GM12872 (cell line): ENCODE measurements around the gene ST7.

Experiments
- CTCF ChIP-seq: IDR thresholded peaks from 3 replicates; pipeline ENCODE4 v1.5.1; 2011; ENCODE audit warnings: low read depth, mild to moderate bottlenecking, low read length, moderate library complexity; ENCODE audit not compliant: insufficient read depth

ST7 gene

DNA sequence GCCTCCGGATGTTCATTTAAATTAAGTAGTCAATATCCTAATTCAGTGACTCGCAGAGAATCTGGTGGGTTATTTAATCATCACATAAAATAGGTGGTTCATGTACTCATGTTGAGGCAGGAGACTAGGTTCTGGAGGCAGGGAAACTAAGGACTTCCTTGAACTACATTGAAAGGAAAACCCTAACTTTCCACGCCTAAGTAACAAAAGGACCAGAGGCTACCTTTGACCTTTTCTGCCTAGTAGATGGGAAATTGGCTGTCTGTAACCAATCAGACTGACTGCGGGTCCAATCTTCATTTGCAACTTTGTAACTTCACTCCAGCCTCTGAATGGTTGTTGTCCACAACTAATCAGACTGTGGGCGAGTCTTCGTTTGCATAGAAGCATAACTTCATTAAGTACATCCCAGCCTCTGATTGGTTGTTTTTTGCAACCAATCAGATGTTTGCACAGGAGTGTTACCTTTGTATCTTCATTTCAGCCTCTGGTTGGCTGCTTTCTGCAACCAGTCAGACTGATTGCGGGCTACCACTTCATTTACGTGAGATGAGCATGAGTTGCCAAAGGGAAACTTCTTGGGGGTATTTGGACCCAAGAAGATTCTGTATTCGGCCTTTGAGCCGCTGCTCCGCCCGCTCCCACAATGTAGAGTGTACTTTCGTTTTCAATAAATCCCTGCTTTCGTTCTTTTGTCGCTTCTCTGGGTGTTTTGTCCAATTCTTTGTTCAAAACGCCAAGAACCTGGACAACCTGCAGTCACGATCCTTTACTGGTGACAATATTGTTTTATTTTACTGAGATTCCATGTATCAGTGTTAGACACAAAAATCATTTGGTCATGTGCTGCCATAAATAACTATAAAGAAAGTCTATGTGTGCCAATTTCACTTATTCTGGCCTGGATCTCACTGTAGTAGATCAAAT, 1.7 kb upstream of the ST7 start:
- no peak for TF ChIP-seq CTCF

DNA sequence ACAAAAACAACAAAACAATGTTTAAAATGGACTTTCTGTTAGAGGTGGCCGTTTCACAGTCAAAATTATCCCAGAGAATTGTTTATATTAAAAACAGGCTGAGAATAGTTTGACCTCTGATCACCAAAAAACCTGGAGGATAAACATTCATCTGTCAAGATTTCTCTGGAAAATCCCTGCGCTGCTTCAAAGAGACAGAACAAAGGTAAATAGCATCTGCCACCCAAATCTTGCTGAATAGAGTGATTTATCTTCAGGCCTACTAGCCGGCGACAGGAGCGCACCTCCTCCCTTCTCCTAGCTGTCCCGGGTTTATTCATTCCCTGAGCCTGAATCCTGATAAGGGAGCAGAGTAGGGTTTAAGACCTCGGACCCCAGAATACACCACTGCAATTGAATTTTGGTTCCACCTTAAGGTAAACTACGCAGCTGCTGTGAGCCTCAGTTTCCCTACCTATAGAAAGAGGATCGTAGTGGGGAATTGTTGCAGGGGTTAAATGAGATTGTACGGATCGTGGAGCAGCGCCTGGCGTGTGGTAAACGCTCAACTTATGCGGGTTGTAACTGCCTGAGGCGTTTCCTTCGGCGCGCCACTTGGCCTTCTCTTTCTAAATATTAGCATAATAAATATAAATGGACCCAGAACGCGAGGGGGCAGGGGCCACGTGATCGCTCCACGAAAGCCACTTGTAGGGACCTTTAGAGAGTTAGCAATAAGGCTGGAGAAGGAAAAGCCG, 498 bp upstream of the ST7 start:
- no peak for TF ChIP-seq CTCF

DNA sequence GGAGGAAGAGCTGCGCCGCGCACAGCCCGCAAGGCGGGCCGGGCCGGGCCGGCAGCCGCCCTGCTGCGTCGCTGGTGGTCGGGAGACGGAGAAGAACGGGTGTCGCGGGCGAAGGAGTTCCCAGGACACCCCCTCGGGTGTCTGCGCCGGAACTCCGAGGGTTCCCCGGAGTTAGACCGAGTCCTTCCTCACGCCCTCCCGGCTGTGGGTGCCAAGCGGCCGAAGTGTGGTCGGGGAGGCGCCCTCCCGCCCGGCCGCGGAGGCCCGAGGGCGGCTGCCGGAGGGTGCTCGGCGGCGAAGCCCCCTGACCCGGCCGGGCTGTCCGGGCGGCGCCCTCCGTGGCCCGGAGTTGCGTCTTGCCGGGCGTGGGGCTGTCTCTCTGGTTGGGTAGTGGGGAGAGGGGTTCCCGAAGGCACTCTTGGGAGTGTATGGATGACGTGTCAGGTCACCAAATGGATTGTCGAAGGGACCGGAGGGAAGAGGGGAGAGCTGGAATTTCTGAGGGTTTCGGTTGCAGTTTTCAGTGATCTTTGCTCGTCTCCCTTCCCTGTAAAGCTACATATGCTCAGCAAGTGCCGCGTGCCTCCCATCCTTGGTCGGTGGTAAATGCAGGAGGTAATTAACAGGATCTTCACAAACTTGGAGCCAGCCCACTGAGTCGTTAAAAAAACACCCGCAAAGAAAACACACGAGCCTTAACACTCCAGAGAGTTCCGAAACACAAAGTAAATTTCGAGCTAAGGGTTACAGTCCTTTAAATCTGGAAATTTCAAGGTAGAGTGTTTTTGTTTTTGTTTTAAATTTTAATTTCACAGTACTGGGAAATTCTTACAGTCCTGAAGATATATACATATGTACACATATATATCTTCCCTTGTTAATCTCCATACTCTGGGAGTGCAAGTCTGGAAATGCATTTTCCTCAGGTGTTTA, 871 bp downstream of the ST7 start:
- no peak for TF ChIP-seq CTCF

- TF ChIP-seq CTCF = no peak
These were observed 2.0 kb downstream of the ST7 start for GRCh38 chr7:116955340-116955739.

DNA sequence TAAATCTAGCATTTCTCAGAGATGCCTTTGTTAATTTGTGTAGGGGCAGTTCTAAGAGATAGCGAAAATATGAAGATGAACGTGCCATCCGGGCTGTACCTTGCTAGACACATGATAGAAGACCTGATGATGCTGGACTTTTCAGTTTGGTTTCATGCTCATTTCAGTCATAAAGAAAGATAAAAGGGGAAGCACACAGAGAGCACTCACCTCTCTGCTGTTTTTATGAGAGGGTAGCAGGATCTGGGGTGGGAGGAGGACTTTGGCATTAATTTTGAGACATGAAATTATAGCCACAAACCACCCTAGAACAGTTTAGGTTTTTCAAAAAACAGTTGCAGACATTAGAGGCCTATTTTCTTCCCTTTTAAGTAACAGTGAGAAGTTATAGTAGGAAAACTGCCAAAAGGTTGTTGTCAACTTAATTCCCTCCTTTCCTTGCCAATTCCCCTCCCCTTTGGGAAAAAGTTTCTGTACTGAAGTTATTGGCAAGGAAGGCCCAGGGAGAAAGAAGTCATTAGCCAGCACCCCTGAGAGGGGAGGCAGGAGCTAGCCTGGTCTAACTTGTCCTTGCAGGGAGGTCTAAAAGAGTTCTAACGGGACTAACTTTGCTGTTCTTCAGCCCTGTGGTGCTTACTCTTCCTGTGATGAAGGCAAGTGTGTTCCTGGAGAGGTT, 2.6 kb downstream of the ST7 start:
- no peak for TF ChIP-seq CTCF

DNA sequence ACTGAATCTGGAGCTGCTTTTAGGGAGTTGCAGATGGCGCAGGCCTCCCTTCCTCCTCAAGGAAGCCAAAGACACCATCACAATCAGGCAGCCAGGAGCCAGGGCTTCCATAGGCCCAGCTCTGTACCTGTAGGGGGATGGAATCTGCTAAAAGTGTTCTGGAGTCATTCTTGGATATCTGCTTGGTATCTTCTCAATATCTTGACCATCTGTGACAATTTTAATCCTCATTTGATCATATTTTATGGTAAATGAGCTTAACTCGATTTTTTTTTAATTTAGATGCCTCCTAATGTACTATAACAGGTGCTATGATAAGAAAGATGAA, 3.1 kb downstream of the ST7 start:
- no peak for TF ChIP-seq CTCF
